HEK293 (cell line): ENCODE results near the gene PRRT1B.

ENCODE experiments used
- CTCF ChIA-PET: fragments of 350-600 bp; formaldehyde crosslinking; extraction: SDS; loops from one replicate; lab custom pipeline; 2021; ENCODE audit warnings: antibody characterized with exemption; lab: Yijun Ruan, JAX
- POLR2A ChIA-PET: fragments of 300-600 bp; formaldehyde crosslinking; extraction: SDS; loops from one replicate; lab custom pipeline; 2020; ENCODE audit warnings: antibody characterized with exemption, inconsistent platforms; lab: Yijun Ruan, JAX
- H3K27ac ChIP-seq: fragments of 200-500 bp; sonication (Bioruptor generic); 2 replicates; pipeline ENCODE4 v1.5.1; 2014; ENCODE audit warnings: low read depth, low read length, control low read depth, inconsistent platforms; ENCODE audit errors: extremely low read depth
- H3K36me3 ChIP-seq, 2 experiments: fragments of 200-500 bp in 1 of 2; sonication (Bioruptor generic) in 1 of 2; 1 replicate in 1 of 2; 2 replicates in 1 of 2; pipeline ENCODE4 v1.5.1; 2014 to 2017; ENCODE audit warnings: inconsistent platforms in 2 of 2, low read length in 2 of 2; ENCODE audit not compliant: control insufficient read depth in 2 of 2, insufficient read depth in 1 of 2
- H3K4me1 ChIP-seq: fragments of 200-500 bp; sonication (Bioruptor generic); 2 replicates; pipeline ENCODE4 v1.5.1; 2014; ENCODE audit warnings: mild to moderate bottlenecking, low read length, inconsistent platforms; ENCODE audit not compliant: control insufficient read depth, insufficient read depth
- H3K4me3 ChIP-seq: 2 replicates; pipeline ENCODE4 v1.5.1; 2011; ENCODE audit warnings: low read depth, mild to moderate bottlenecking, control low read depth, low read length, moderate library complexity
- H3K9me3 ChIP-seq: fragments of 200-500 bp; sonication (Bioruptor generic); 2 replicates; pipeline ENCODE4 v1.5.1; 2014; ENCODE audit warnings: low read depth, low read length, inconsistent platforms; ENCODE audit not compliant: control insufficient read depth, insufficient read depth
- EGR2 ChIP-seq: fragments of 450-650 bp; formaldehyde crosslinking; IDR thresholded peaks from 2 replicates; pipeline ENCODE4 v1.5.1; 2016; ENCODE audit warnings: low read depth, missing biosample characterization, missing genetic modification characterization
- GLIS1 ChIP-seq: fragments of 450-650 bp; formaldehyde crosslinking; IDR thresholded peaks from 2 replicates; pipeline ENCODE4 v1.5.1; 2016; ENCODE audit warnings: missing biosample characterization, missing genetic modification characterization
- IKZF3 ChIP-seq: fragments of 450-650 bp; IDR thresholded peaks from 2 replicates; pipeline ENCODE4 v1.5.0; 2018; ENCODE audit warnings: missing biosample characterization, mild to moderate bottlenecking, missing genetic modification characterization, moderate library complexity
- REPIN1 ChIP-seq: fragments of 450-650 bp; formaldehyde crosslinking; IDR thresholded peaks from 2 replicates; pipeline ENCODE4 v1.5.1; 2017; ENCODE audit warnings: missing biosample characterization, missing genetic modification characterization, low read depth
- SP2 ChIP-seq: fragments of 450-650 bp; formaldehyde crosslinking; IDR thresholded peaks from 2 replicates; pipeline ENCODE4 v1.5.1; 2016; ENCODE audit warnings: missing biosample characterization, missing genetic modification characterization
- ZIC2 ChIP-seq: fragments of 450-650 bp; formaldehyde crosslinking; IDR thresholded peaks from 2 replicates; pipeline ENCODE4 v1.5.1; 2016; ENCODE audit warnings: missing biosample characterization, missing genetic modification characterization
- ZNF112 ChIP-seq: fragments of 450-650 bp; formaldehyde crosslinking; IDR thresholded peaks from 2 replicates; pipeline ENCODE4 v1.5.0; 2017; ENCODE audit warnings: missing biosample characterization, missing genetic modification characterization
- ZNF155 ChIP-seq: fragments of 450-650 bp; formaldehyde crosslinking; IDR thresholded peaks from 2 replicates; pipeline ENCODE4 v1.5.1; 2016; ENCODE audit warnings: missing biosample characterization, missing genetic modification characterization
- ZNF585B ChIP-seq: fragments of 450-650 bp; formaldehyde crosslinking; IDR thresholded peaks from 2 replicates; pipeline ENCODE4 v1.5.1; 2016; ENCODE audit warnings: missing biosample characterization, missing genetic modification characterization
- ZNF600 ChIP-seq: fragments of 450-650 bp; formaldehyde crosslinking; IDR thresholded peaks from 2 replicates; pipeline ENCODE4 v1.5.1; 2016; ENCODE audit warnings: missing biosample characterization, missing genetic modification characterization
- ZNF747 ChIP-seq: fragments of 450-650 bp; formaldehyde crosslinking; IDR thresholded peaks from 2 replicates; pipeline ENCODE4 v1.5.1; 2016; ENCODE audit warnings: missing biosample characterization, missing genetic modification characterization
- ZNF776 ChIP-seq: fragments of 450-650 bp; formaldehyde crosslinking; IDR thresholded peaks from 2 replicates; pipeline ENCODE4 v1.5.0; 2017; ENCODE audit warnings: missing biosample characterization, missing genetic modification characterization, borderline replicate concordance
- ZSCAN23 ChIP-seq: fragments of 450-650 bp; formaldehyde crosslinking; IDR thresholded peaks from 2 replicates; pipeline ENCODE4 v1.5.1; 2016; ENCODE audit warnings: missing biosample characterization, missing genetic modification characterization
- ZXDB ChIP-seq: fragments of 450-650 bp; formaldehyde crosslinking; IDR thresholded peaks from 2 replicates; pipeline ENCODE4 v1.5.1; 2016; ENCODE audit warnings: missing biosample characterization, missing genetic modification characterization
- TF ChIP-seq, protein P1 (sequence below): fragments of 450-650 bp; formaldehyde crosslinking; IDR thresholded peaks from 2 replicates; pipeline ENCODE4 v1.5.1; 2016; ENCODE audit warnings: missing biosample characterization, missing genetic modification characterization
- TF ChIP-seq, protein P2 (sequence below): fragments of 450-650 bp; formaldehyde crosslinking; IDR thresholded peaks from 2 replicates; pipeline ENCODE4 v1.5.1; 2016; ENCODE audit warnings: missing biosample characterization, missing genetic modification characterization, low read depth
- TF ChIP-seq, protein P3 (sequence below): fragments of 450-650 bp; formaldehyde crosslinking; optimal IDR thresholded peaks from 2 replicates; pipeline ENCODE3; 2016; ENCODE audit warnings: missing biosample characterization, mild to moderate bottlenecking, missing genetic modification characterization
- TF ChIP-seq, protein P4 (sequence below): fragments of 450-650 bp; formaldehyde crosslinking; IDR thresholded peaks from 2 replicates; pipeline ENCODE4 v1.5.1; 2017; ENCODE audit warnings: missing biosample characterization, mild to moderate bottlenecking, missing genetic modification characterization, moderate library complexity
- TF ChIP-seq, protein P5 (sequence below): fragments of 450-650 bp; formaldehyde crosslinking; IDR thresholded peaks from 2 replicates; pipeline ENCODE4 v1.5.1; 2016; ENCODE audit warnings: missing biosample characterization, missing genetic modification characterization, low read depth
- TF ChIP-seq, protein P6 (sequence below): fragments of 450-650 bp; formaldehyde crosslinking; IDR thresholded peaks from 2 replicates; pipeline ENCODE4 v1.5.1; 2016; ENCODE audit warnings: missing biosample characterization, missing genetic modification characterization

PRRT1B gene

DNA sequence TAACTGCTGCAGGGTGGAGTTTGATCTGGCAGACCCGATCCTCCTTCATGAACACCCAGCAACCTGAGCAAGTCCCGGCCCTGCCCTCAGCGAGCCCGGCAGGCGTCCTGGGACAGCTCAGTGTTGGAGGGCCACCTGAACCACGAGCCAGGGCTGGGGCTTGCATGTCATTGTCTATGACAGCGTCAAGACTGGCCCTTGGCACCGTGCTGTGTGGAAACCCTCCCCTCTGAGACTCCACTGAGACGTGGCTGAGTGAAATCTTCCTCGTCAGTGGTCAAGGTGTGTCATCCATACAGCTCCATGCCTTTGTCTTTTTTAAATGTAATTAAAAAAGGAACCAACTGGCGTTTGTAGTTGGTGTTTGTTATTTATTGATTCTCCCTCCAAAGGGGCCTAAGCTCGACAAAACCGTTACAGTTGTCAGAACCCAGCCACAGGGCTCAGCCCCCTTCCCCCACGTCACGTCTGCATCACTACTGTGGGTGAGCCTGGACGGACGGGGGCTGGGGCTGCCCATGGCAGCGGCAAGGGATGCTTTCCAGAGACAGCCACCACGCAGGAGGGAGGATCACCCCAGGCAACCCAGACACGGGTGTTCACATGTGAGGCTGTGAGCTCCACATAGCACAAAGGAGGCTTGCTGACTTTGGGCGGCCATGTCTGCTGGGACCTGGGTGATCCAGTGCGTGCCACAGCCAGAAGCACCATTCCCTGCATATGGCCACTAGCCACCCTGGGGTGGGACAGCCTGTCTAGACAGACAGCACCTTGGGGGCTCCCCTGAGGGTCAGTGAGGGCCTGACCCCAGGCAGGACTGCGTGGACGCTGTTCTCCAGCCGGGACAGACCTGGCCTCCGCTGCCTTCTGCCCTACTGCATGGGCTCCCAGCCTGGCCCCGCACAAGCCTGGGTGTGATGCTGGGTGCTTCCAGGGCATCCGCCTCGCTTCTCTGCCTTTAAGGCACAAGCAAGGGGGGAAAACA lies 21.6 kb upstream of the PRRT1B start:
- no peak overlapping the region for H3K27ac ChIP-seq
- no peak for TF ChIP-seq ZNF747 (tag by site-specific recombination)
- no peak for TF ChIP-seq ZNF776 (tag by site-specific recombination)
- 0 out of 2 replicates have a peak, but pooled peaks have one; percentile 9 for TF ChIP-seq SP2 (tag by site-specific recombination)
- peak; percentile 42; the same call in 1 of the 2 replicates for TF ChIP-seq ZNF600
- TF ChIP-seq GLIS1, result no peak
- TF ChIP-seq ZIC2, result no peak
- no peak for TF ChIP-seq ZNF112 (tag by site-specific recombination)
- TF ChIP-seq, protein P1, sequence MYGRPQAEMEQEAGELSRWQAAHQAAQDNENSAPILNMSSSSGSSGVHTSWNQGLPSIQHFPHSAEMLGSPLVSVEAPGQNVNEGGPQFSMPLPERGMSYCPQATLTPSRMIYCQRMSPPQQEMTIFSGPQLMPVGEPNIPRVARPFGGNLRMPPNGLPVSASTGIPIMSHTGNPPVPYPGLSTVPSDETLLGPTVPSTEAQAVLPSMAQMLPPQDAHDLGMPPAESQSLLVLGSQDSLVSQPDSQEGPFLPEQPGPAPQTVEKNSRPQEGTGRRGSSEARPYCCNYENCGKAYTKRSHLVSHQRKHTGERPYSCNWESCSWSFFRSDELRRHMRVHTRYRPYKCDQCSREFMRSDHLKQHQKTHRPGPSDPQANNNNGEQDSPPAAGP (tag by site-specific recombination), result no peak
- TF ChIP-seq EGR2, result no peak
- TF ChIP-seq, all 188 proteins: peak for 2
- peaks cover 20 to 99% of the 10 kb centered on the region in 2 experiments for H3K36me3 ChIP-seq
- ChIA-PET CTCF (interaction anchor here (0.9 kb wide), 1 partner anchor 216 kb away, joined by 3 read pairs; the partner anchor contains the start of gene RAPGEF1), POLR2A (interaction anchor here (0.9 to 1.6 kb wide), 3 partner anchors 9 to 23 kb away, joined by 3 to 6 read pairs (median 4); partner anchors contain the start of gene POMT1)
- no peak overlapping the region for H3K4me3 ChIP-seq
- H3K4me1 ChIP-seq, result no peaks in the 10 kb centered on the region
- H3K9me3 ChIP-seq, result no peaks in the 10 kb centered on the region

DNA sequence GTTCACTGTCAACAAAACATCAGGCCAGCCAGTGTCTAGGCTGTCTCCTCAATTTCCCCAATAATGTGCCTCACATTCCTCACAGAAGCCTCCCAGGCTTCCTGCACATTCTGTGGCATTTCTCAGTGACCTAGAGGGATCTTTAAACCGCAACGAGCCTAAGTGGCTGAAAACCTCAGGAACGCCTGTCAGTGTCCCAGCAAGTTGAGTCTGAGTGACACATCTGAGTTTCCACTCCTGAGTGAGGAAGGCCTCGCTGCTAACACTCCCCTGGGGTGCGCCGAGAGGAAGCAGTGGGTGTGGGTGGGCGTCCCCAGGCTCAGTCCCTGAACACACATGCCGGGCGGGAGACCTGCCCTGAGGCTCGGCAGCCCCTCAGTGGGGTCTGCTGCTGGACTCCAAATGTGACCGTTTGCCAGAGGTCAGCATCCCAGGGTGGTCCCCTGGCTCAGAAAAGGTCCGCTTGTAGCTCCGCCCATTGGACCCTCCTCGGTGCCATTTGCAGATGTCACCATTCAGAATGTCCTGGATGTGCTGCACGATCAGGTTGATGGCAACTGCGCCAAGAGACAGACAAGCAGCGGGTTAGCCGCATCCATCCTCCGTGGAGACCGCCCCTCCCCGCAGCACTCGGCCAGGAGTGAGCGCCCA lies 20.5 kb upstream of the PRRT1B start:
- H3K27ac ChIP-seq, result no peak overlapping the region
- POLR2A ChIA-PET, result no interaction called here
- no peaks in the 10 kb centered on the region for H3K4me1 ChIP-seq
- CTCF ChIA-PET, result interaction anchor here (0.6 kb wide), 2 partner anchors 96 to 523 kb away, joined by 3 to 4 read pairs; no protein-coding TSS in a partner anchor
- no peak overlapping the region for H3K4me3 ChIP-seq
- H3K36me3 ChIP-seq, result peaks cover 23 to 99% of the 10 kb centered on the region in 2 experiments
- no peaks in the 10 kb centered on the region for H3K9me3 ChIP-seq
- TF ChIP-seq ZNF585B (tag by site-specific recombination) (no peak), REPIN1 (tag by site-specific recombination) (no peak), ZXDB (tag by site-specific recombination) (no peak), IKZF3 (tag by site-specific recombination) (no peak), ZSCAN23 (tag by site-specific recombination) (no peak), ZNF155 (tag by site-specific recombination) (no peak)
- TF ChIP-seq, protein P2, sequence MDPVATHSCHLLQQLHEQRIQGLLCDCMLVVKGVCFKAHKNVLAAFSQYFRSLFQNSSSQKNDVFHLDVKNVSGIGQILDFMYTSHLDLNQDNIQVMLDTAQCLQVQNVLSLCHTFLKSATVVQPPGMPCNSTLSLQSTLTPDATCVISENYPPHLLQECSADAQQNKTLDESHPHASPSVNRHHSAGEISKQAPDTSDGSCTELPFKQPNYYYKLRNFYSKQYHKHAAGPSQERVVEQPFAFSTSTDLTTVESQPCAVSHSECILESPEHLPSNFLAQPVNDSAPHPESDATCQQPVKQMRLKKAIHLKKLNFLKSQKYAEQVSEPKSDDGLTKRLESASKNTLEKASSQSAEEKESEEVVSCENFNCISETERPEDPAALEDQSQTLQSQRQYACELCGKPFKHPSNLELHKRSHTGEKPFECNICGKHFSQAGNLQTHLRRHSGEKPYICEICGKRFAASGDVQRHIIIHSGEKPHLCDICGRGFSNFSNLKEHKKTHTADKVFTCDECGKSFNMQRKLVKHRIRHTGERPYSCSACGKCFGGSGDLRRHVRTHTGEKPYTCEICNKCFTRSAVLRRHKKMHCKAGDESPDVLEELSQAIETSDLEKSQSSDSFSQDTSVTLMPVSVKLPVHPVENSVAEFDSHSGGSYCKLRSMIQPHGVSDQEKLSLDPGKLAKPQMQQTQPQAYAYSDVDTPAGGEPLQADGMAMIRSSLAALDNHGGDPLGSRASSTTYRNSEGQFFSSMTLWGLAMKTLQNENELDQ, result no peak
- TF ChIP-seq, protein P3, sequence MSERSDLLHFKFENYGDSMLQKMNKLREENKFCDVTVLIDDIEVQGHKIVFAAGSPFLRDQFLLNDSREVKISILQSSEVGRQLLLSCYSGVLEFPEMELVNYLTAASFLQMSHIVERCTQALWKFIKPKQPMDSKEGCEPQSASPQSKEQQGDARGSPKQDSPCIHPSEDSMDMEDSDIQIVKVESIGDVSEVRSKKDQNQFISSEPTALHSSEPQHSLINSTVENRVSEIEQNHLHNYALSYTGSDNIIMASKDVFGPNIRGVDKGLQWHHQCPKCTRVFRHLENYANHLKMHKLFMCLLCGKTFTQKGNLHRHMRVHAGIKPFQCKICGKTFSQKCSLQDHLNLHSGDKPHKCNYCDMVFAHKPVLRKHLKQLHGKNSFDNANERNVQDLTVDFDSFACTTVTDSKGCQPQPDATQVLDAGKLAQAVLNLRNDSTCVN (tag by site-specific recombination), result no peak
- TF ChIP-seq, protein P4, sequence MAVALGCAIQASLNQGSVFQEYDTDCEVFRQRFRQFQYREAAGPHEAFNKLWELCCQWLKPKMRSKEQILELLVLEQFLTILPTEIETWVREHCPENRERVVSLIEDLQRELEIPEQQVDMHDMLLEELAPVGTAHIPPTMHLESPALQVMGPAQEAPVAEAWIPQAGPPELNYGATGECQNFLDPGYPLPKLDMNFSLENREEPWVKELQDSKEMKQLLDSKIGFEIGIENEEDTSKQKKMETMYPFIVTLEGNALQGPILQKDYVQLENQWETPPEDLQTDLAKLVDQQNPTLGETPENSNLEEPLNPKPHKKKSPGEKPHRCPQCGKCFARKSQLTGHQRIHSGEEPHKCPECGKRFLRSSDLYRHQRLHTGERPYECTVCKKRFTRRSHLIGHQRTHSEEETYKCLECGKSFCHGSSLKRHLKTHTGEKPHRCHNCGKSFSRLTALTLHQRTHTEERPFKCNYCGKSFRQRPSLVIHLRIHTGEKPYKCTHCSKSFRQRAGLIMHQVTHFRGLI, result no peak
- TF ChIP-seq, protein P5, sequence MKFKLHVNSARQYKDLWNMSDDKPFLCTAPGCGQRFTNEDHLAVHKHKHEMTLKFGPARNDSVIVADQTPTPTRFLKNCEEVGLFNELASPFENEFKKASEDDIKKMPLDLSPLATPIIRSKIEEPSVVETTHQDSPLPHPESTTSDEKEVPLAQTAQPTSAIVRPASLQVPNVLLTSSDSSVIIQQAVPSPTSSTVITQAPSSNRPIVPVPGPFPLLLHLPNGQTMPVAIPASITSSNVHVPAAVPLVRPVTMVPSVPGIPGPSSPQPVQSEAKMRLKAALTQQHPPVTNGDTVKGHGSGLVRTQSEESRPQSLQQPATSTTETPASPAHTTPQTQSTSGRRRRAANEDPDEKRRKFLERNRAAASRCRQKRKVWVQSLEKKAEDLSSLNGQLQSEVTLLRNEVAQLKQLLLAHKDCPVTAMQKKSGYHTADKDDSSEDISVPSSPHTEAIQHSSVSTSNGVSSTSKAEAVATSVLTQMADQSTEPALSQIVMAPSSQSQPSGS (tag by site-specific recombination), result no peak
- TF ChIP-seq, protein P6, sequence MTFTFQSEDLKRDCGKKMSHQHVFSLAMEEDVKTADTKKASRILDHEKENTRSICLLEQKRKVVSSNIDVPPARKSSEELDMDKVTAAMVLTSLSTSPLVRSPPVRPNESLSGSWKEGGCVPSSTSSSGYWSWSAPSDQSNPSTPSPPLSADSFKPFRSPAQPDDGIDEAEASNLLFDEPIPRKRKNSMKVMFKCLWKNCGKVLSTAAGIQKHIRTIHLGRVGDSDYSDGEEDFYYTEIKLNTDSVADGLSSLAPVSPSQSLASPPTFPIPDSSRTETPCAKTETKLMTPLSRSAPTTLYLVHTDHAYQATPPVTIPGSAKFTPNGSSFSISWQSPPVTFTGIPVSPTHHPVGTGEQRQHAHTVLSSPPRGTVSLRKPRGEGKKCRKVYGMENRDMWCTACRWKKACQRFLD (tag by site-specific recombination), result no peak
